ENCODE results near the gene USF2.

- TF ChIP-seq EZH2 (IDR thresholded peaks at IDR 0.05) (no peak), POLR2AphosphoS5 (IDR thresholded peaks at IDR 0.05; ENCODE audit: borderline replicate concordance, low read depth, low read length) (no peak)
Observed at GRCh38 chr19:35305181-35305580, 36.4 kb downstream of the USF2 start.

Measured in SK-N-MC (cell line).